OCI-LY1 (cell line): ENCODE results near the gene VPS4A.

Source experiments
- EZH2 ChIP-seq: fragments of 200-600 bp; sonication (generic), shearing (Covaris generic); IDR thresholded peaks from 2 replicates; pipeline ENCODE4 v1.8.0; 2017; ENCODE audit warnings: borderline replicate concordance, mixed run types, mild to moderate bottlenecking, antibody characterized with exemption, low read length, moderate library complexity, mixed read lengths
- TF ChIP-seq, protein P1 (sequence below): fragments of 200-600 bp; sonication (generic), shearing (Covaris generic); IDR thresholded peaks from 2 replicates; pipeline ENCODE4 v1.5.1; 2017; ENCODE audit warnings: mild to moderate bottlenecking, antibody characterized with exemption, low read length, moderate library complexity, mixed read lengths

- TF ChIP-seq, protein P1, sequence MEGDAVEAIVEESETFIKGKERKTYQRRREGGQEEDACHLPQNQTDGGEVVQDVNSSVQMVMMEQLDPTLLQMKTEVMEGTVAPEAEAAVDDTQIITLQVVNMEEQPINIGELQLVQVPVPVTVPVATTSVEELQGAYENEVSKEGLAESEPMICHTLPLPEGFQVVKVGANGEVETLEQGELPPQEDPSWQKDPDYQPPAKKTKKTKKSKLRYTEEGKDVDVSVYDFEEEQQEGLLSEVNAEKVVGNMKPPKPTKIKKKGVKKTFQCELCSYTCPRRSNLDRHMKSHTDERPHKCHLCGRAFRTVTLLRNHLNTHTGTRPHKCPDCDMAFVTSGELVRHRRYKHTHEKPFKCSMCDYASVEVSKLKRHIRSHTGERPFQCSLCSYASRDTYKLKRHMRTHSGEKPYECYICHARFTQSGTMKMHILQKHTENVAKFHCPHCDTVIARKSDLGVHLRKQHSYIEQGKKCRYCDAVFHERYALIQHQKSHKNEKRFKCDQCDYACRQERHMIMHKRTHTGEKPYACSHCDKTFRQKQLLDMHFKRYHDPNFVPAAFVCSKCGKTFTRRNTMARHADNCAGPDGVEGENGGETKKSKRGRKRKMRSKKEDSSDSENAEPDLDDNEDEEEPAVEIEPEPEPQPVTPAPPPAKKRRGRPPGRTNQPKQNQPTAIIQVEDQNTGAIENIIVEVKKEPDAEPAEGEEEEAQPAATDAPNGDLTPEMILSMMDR: no peak
- TF ChIP-seq EZH2: no peak
These were observed 35.5 kb downstream of the VPS4A start for GRCh38 chr16:69346683-69347082.
